Smooth muscle cell (in vitro differentiated cells): ENCODE measurements around the gene PRKN. TPM values are rescaled to one million over a fixed set of nuclear protein-coding genes. Genes with fewer than 3 reads are reported as not detected.

Experiments used
- DNase-seq: peaks from one replicate; lab custom pipeline; 2025; ENCODE audit not compliant: unreplicated experiment; lab: John Stamatoyannopoulos, UW
- H2AFZ ChIP-seq: fragments of 200-600 bp; sonication (generic); 2 replicates; pipeline ENCODE4 v1.6.0; 2016; ENCODE audit warnings: antibody characterized with exemption, low read depth, mild to moderate bottlenecking
- H3F3A ChIP-seq: fragments of 200-600 bp; sonication (generic); 2 replicates; pipeline ENCODE4 v1.6.0; 2017; ENCODE audit warnings: antibody characterized with exemption, low read depth
- H3K27ac ChIP-seq: fragments of 200-600 bp; sonication (generic); 2 replicates; pipeline ENCODE4 v1.5.1; 2016; ENCODE audit warnings: low read depth, mild to moderate bottlenecking
- H3K27me3 ChIP-seq: fragments of 200-600 bp; sonication (generic); 2 replicates; pipeline ENCODE4 v1.6.1; 2016; ENCODE audit warnings: low read depth, mild to moderate bottlenecking
- H3K36me3 ChIP-seq: fragments of 200-600 bp; sonication (generic); 2 replicates; pipeline ENCODE4 v1.5.1; 2016; ENCODE audit warnings: low read depth
- H3K4me1 ChIP-seq: fragments of 200-600 bp; sonication (generic); 2 replicates; pipeline ENCODE4 v1.5.1; 2016; ENCODE audit warnings: low read depth
- H3K4me2 ChIP-seq: fragments of 200-600 bp; sonication (generic); 2 replicates; pipeline ENCODE4 v1.6.0; 2016; ENCODE audit warnings: mild to moderate bottlenecking
- H3K4me3 ChIP-seq: fragments of 200-600 bp; sonication (generic); 2 replicates; pipeline ENCODE4 v1.5.1; 2016; ENCODE audit warnings: mild to moderate bottlenecking
- H3K79me2 ChIP-seq: fragments of 200-600 bp; sonication (generic); 2 replicates; pipeline ENCODE4 v1.6.0; 2016; ENCODE audit warnings: low read depth, mild to moderate bottlenecking
- H3K9ac ChIP-seq: fragments of 200-600 bp; sonication (generic); 2 replicates; pipeline ENCODE4 v1.6.0; 2016; ENCODE audit warnings: low read depth
- H3K9me3 ChIP-seq: fragments of 200-600 bp; sonication (generic); replicated peaks from 2 replicates; pipeline ENCODE4 v1.5.1; 2016; ENCODE audit warnings: low read depth
- H4K20me1 ChIP-seq: fragments of 200-600 bp; sonication (generic); 2 replicates; pipeline ENCODE4 v1.6.0; 2016; ENCODE audit warnings: low read depth
- WGBS: methylation state at CpG from one replicate; pipeline ENCODE4 v1.1.7; 2016; ENCODE audit warnings: low lambda C conversion rate; 5-methylcytosine and 5-hydroxymethylcytosine counted together
- polyA plus RNA-seq: library from polyadenylated mRNA; unstranded; fragments of >200 nt; fragmentation: Nextera tagmentation; extraction: Ambion mirVana; gene quantifications from 2 replicates; pipeline ENCODE4 v1.2.1, GENCODE V29; 2016
- total RNA-seq: library from RNA; depleted of rRNA; stranded (reverse); fragments of >200 nt; gene quantifications from 2 replicates; pipeline ENCODE4 v1.2.3, GENCODE V29; 2014
- TF ChIP-seq, protein P1 (sequence below): fragments of 200-600 bp; sonication (generic); IDR thresholded peaks from 2 replicates; pipeline ENCODE4 v1.5.1; 2017; ENCODE audit warnings: borderline replicate concordance, mild to moderate bottlenecking, antibody characterized with exemption; ENCODE audit not compliant: insufficient read depth, poor library complexity, severe bottlenecking

The PRKN gene
- total and polyA plus RNA-seq, 2 experiments from 2014 or later = 0.81 to 5.1 TPM

- H3K79me2 ChIP-seq = no peaks in the 10 kb centered on the region
- H3K27ac ChIP-seq = no peak overlapping the region
- no peak for DNase-seq
- no peaks in the 10 kb centered on the region for H3K9me3 ChIP-seq
- no peak overlapping the region for H3K4me2 ChIP-seq
- H3K9ac ChIP-seq = no peak overlapping the region
- H3K4me3 ChIP-seq = no peak overlapping the region
- H3K36me3 ChIP-seq = no peaks in the 10 kb centered on the region
- H3K27me3 ChIP-seq = no peaks in the 10 kb centered on the region
- H4K20me1 ChIP-seq = no peaks in the 10 kb centered on the region
- peaks cover 18% of the 10 kb centered on the region for H3K4me1 ChIP-seq
- WGBS = 88% methylated on average over 5 of the region's 5 CpGs
- H2AFZ ChIP-seq = no peak overlapping the region
- TF ChIP-seq, protein P1, sequence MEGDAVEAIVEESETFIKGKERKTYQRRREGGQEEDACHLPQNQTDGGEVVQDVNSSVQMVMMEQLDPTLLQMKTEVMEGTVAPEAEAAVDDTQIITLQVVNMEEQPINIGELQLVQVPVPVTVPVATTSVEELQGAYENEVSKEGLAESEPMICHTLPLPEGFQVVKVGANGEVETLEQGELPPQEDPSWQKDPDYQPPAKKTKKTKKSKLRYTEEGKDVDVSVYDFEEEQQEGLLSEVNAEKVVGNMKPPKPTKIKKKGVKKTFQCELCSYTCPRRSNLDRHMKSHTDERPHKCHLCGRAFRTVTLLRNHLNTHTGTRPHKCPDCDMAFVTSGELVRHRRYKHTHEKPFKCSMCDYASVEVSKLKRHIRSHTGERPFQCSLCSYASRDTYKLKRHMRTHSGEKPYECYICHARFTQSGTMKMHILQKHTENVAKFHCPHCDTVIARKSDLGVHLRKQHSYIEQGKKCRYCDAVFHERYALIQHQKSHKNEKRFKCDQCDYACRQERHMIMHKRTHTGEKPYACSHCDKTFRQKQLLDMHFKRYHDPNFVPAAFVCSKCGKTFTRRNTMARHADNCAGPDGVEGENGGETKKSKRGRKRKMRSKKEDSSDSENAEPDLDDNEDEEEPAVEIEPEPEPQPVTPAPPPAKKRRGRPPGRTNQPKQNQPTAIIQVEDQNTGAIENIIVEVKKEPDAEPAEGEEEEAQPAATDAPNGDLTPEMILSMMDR = no peak
- peaks cover 14% of the 10 kb centered on the region for H3F3A ChIP-seq
Measured at GRCh38 chr6:161455848-161456247, 1271.7 kb downstream of the PRKN start.

DNA sequence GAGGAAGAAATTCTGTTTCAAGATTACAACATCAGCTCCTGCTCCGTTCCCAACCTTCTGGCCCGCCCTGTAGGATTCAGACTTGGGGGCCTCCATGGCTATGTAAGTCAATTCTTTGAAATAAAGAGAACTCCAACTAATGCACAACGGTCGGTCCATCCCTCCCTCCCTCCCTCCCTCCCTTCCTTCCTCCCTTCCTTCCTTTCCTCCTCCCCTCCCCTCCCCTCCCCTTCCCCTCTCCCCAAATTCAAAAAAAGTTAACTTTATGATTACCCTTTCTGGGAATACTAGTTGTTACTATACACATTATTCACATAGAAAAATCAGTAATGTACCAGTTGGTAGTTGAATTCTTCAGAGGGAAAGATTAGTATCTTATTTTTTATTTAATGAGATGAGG, 1274.0 kb downstream of the PRKN start:
- Histone ChIP-seq H3K79me2 (no peaks in the 10 kb centered on the region), H3K27me3 (no peaks in the 10 kb centered on the region), H3K9ac (no peak overlapping the region), H3K4me2 (no peak overlapping the region), H3K27ac (no peak overlapping the region), H3K4me3 (no peak overlapping the region), H4K20me1 (no peaks in the 10 kb centered on the region), H3F3A (no peaks in the 10 kb centered on the region), H2AFZ (no peak overlapping the region), H3K36me3 (no peaks in the 10 kb centered on the region), H3K4me1 (peaks cover 7% of the 10 kb centered on the region), H3K9me3 (no peaks in the 10 kb centered on the region)
- TF ChIP-seq, protein P1 = no peak
- WGBS = 89% methylated on average over 4 of the region's 4 CpGs
- DNase-seq = no peak

DNA sequence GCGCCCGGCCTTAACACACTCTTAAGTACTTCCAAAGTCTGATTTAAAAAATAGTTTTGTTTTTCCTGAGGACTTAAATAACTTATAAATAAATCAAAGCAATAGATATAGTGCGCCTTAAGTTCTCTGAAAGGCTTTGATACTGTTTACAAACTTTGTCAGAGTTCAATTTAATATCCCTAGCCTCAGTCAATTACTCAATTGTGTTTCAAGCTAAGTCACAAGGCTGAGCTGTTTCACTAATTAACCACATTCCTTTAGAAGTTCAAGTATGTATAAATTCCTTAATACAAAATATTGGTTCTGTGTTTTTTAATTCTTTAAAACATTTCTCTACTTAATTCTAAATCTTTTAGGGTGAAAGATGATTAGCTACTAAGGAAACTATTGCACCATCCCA, 1275.3 kb downstream of the PRKN start:
- H3K36me3 ChIP-seq = no peaks in the 10 kb centered on the region
- no peaks in the 10 kb centered on the region for H3F3A ChIP-seq
- TF ChIP-seq, protein P1 = no peak
- no peak overlapping the region for H3K9ac ChIP-seq
- no peaks in the 10 kb centered on the region for H3K79me2 ChIP-seq
- no peaks in the 10 kb centered on the region for H3K9me3 ChIP-seq
- H3K4me3 ChIP-seq = no peak overlapping the region
- H3K4me2 ChIP-seq = no peak overlapping the region
- H4K20me1 ChIP-seq = no peaks in the 10 kb centered on the region
- H2AFZ ChIP-seq = no peak overlapping the region
- H3K27me3 ChIP-seq = no peaks in the 10 kb centered on the region
- no peaks in the 10 kb centered on the region for H3K4me1 ChIP-seq
- DNase-seq = no peak
- H3K27ac ChIP-seq = no peak overlapping the region
- WGBS = 97% methylated on average over 3 of the region's 3 CpGs

GRCh38 chr6:161449521-161449920, 1278.0 kb downstream of the PRKN start:
- Histone ChIP-seq H3K36me3 (no peaks in the 10 kb centered on the region), H3F3A (no peaks in the 10 kb centered on the region), H3K27ac (no peak overlapping the region), H3K4me3 (no peak overlapping the region), H3K9ac (no peak overlapping the region), H3K9me3 (no peaks in the 10 kb centered on the region), H3K79me2 (no peaks in the 10 kb centered on the region), H4K20me1 (no peaks in the 10 kb centered on the region), H2AFZ (no peak overlapping the region), H3K4me2 (no peak overlapping the region), H3K4me1 (peaks cover 15% of the 10 kb centered on the region), H3K27me3 (no peaks in the 10 kb centered on the region)
- no peak for DNase-seq
- WGBS = 83% methylated on average over 3 of the region's 3 CpGs
- TF ChIP-seq, protein P1 = no peak
